GM19035 (cell line): Measurements from ENCODE around the gene GKN2.
"Not testable (repeated sequence)": the region's sequence is repeated elsewhere in the genome, so short reads cannot be mapped to it uniquely, and the experiment has no call there.

Experiments
- ATAC-seq: cut with Tn5 transposase; IDR thresholded peaks from one replicate; pipeline ENCODE4 v1.9.1; 2021; ENCODE audit not compliant: unreplicated experiment

GKN2 gene

DNA sequence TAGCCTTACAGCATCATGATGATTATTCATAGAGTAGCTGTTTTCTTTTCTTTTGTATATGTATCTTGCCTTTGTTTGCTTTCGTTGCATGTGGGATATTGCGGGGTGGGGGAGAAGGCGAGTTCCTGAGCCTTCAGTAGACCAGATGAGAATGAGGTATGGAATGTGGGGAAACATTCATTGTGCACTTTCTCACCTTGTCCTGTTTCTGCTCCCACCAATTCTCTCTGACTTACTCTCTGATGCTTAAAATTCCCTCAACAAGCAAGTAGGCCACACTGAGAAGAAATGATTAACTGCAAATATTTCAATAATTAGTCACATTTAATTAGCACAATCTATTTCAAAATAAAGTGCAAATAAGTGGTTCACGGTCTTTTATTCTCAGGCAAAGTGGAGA, 31.0 kb downstream of the GKN2 start:
- ATAC-seq: no peak

DNA sequence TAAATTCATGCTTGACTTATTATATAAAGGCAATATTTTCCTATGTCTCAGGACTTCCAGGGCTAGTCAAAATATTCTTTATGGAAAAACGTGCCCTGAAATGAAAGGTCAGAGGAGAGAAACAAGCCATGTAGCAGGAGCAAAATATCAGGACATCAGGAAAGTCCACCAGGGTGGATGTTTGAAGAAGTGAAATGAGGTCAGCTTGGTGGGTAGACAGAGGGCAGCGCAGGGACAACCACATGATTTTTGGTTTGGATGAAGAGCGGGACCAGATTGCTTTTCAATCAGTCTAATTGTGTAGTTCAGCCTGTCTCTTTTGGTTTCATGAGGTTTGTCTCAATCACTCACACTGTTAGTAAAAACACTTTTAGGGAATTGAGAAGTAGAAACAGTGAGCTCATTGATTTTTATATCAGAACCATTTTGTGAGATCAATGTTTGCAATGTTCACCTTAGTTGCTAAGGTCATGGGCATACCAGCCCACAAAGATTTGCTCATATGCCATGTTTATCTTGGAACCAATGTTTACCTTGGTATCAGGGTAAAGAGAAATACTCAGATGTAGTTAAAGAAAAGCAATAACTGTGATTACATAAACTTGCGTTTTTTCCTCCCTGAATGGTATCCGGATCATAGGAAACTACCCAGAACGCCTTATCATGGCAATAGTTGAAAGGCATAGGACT, 32.1 kb downstream of the GKN2 start:
- ATAC-seq: no peak

DNA sequence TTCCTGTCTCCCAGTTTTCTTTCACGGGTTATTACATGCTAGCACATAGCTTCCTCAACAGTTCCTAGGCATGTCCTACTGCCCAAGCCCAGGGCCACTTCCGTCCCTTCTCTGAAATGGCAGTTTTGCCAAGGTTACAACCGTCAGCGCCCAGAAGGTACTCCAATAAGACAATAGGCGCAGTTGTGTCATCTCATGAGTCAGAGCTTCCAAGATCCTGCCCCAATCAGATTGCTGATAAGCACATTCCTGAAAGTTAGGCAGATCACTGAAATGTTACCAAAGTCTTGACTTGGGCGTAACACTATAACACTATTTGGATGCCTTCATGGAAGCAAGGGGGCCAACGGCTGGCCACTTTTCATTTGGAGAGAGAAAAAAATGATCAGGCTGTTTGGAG, 34.2 kb downstream of the GKN2 start:
- no peak for ATAC-seq

DNA sequence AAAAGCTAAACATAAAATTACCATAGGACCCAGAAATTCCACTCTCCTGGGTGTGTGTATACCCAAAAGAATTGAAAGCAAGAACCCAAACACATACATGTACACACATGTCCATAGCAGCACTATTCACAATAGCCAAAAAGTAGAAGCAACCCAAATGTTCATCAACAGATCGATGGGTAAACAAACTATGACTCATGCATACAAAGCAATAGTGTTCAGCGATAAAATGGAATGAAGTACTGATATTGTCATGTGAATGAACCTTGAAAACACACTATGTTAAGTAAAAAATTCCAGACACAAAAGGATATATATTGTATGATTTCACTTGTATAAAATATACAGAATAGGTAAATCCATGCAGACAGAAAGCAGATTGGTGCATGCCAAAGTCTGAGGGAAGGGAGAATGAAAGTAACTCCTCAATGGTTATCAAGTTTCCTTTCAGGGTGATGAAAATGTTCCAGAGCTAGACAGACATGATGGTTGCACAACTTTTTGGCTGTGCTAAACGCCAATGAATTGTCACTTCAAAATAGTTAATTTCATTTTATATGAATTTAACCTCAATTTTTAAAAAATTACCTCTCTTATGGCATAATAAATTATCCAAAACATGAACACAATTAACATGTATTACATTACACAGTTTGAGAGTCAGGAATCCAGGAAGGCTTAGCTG, 35.5 kb downstream of the GKN2 start:
- no peak for ATAC-seq

DNA sequence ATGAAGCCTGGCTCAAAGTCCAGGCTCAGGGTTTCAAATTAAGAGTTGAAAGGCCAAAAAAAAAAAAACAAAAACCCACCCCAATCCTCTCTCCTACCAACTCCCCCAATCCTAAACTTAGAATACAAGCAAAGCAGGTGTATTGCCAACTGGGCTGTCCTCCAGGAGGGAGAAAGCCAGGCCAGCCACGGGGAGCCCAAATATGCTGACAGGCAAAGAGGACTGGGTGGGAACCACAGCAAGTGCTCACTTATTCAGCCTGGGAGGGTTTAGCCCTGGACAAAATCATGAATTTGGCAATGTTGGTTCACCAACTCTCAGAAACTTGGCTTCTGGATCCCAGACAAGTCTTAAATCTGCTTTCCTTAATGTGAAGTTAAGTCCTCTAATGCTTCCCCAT, 36.5 kb downstream of the GKN2 start:
- no peak for ATAC-seq

DNA sequence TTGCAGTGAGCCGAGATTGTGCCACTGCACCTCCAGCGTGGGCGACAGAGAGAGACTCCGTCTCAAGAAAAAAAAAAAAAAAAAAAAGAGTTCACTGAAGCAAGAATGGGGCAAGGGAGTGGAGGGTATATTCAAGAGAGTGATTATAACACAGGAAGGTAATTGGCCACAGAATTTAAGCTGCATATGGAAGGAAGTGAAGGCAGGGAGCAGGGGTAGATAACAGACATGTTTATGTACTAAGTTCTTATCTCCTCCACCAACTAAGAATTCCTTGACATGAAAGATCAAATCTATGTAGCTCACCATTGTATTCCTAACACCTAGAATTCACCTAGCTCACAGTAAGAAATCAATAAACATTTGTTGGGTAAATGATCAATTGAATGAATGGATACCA, 37.3 kb downstream of the GKN2 start:
- ATAC-seq: no peak

DNA sequence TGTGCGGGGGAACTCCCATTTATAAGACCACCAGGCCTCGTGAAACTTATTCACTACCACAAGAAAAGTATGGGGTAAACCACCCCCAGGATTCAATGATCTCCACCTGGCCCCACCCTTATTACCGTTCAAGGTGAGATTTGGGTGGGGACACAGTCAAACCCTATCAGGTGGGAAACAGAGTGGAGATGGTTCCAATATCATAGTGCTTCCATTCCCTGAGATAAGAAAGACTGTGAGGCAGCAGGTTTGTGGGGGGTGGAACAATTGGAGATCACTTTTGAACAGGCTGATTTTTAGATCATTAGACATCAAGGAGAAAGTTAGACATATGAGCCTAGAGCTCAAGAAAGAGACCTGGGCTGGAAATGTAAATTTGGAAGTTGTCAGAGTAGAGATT, 39.3 kb downstream of the GKN2 start:
- no peak for ATAC-seq

DNA sequence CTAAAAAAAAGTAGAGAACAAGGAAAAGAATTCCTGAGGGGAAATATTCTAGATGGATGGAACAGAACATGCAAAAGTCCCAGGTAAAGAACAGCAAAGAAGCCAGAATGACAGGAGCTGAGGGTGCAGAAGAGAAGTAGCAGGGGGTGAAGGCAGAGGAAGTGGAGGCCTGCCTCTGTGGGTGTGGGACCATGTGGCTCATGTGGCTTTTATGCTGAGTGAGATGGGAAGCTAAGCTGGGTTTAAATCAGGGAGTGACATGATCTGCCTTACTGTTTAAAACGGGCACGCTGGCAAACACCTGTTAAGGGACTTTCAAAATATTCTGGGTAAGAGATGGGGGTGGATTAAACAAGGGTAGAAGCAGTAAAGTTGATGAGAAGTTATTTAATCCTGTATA, 40.0 kb downstream of the GKN2 start:
- no peak for ATAC-seq

DNA sequence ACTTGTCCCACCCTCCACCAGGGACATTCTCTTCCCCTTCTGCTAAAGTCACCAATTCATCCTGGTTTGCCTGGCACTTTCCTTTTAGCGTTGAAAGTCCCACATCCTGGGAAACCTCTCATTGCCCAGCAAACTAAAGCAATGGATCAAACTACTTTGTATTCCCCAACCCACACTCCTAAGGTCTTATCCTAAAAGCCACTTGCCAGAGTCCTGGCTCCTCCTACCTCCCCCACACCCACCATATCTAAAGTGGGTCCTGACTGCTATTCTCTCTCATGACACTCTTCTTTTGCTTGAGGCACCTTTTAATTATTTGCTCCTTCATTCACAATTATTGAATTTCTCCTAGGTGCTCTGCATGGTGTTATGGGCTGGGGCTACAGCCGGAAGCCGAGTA, 40.6 kb downstream of the GKN2 start:
- no peak for ATAC-seq

DNA sequence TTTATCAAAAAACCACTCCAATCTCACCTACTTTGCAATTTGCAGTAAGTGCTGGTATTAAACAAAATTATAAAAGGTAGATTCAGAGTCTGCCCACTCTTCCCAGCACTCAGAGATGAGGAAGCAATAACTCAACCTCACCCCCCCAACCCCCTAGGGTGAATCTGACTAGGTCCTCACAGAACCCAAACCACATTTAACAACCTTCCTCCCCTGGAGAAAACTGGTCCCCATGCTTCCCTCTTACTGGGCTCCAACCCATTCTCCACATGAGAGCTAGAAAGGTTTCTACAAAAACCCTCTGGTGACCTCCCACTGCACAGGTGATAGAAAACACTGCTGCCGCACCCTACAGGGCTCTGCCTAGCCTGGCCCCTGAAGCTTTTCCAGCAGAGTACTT, 41.0 kb downstream of the GKN2 start:
- ATAC-seq: no peak

DNA sequence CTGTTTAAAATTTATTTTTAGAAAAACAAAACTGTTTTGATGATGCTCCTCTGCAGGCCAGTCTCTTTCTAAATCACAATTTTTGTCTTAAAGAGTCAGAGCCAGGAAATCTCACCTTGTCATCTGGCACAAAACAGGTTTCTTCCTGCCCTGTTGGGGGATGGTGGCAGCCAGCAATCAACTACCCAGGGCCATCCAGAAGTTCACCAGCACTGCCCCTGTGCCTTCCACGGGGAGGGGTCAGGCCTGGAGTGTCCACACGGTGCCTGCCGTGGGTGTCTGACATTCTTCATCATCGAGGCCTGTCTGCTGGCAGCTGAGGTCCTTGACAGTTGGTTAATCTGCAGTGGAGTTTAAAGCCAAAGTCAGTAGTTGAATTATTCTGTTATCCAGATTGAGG, 41.4 kb downstream of the GKN2 start:
- ATAC-seq: no peak

DNA sequence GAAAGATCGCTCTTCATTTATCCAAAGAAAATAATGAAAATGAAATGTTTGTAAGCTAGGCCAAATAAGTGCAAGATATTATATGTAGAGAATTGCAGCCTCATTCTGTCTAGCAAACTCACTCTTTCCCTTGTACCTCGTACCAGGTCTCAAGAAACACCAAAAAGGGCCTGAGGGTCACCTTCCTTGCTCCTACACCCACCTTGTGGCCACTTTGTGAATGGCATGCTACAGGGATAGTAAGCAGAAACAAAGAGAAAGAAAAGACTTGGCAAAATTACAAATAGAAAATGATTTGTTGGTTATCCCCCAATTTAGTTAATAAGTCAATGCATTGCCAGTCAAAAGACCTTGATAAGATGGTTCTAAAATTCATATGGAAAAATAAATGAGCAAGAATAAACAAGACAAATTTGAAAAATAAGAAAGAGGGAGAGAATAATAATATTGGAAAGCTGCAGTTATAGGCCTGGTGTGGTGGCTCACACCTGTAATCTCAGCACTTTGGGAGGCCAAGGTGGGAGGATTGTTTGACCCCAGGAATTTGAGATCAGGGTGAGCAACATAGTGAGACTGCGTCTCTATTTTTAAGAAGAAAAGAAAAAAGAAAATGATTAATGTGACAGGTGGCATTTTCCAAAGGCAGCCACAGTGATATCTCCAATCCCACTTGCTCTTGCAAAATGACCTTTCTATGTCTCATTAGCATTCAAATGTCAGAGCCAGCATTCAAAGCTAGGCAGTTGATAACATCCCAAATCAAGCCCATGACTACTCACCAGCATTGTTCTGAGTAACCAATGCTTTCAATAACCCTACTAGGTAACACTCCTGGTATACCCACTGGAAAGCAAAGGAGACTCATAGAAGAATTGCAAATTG, 42.7 kb downstream of the GKN2 start:
- ATAC-seq: peak; percentile 51

DNA sequence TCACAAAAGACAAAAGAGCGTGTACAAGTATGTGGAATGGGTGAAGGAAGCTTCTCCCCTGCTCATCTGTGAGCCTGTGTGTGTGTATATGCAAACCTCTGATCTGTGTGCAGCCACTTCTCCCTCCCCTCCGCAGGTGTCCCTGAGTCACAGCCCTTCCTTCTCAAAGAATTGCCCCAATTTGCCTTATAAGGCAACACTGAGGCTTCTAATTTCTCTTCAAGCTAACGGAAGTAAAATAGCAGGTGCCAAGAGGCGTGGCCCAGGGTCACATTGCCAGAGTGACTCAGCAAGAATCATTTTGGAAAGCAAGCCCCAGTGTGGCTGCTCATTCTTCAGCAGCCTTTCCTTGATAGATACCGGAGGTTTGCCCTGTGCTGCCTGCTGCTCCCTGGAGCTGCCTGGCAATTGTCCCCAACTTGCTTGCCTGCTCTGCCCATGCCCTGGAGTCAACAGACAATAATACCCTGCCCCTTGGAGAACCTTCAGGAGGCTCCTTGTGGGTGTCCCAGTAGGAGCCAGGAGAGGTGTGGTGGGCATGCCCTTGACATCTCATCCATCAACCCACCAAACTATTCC, 44.2 kb downstream of the GKN2 start:
- ATAC-seq: peak; percentile 95

DNA sequence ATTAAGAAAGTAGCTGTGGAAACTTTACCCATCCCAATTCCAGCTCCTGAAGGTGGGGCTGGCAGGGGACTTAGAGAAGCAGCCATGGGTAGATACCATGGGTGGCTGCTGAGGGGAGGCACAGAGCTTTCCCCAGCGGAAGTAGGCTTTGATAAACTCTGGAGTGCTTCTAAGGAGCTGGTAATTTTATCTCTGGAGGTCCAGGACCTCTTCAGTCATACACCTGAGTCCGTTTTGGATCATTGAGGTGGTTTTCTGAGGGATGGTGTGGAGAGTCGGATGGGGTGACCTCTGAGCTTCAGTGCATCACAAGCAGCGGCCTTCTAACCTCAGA, 44.8 kb downstream of the GKN2 start:
- peak; percentile 25 for ATAC-seq

DNA sequence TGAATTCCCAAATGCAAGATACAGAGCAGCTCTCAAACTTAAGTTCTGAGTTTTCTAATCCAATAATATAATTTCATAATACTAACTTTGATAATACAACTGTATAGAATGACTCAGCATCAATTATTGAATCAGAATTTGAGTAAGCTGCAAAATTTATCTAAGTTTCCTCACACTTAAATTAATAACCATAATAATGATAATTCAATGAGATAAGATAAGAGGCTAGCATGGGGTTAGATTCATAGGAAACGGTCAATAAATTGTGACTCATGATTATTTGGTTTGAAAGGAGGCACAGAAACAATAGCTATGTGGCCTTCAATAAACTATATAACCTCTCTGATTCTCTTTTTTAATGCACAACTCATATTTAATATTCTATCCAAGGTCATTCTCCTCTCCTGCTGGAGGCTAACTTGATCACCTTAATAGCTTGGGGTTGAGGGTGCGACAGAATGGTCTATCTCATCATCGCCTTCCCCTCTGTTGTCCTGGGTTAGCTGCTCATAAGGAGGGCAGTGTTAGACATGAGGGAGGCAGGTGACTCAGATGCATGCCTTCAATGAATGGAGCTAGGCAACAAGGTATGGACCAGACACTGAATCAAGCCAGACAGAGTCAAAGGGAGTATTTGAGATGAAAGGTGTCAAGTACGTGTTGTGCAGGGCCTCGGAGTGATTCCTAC, 45.3 kb downstream of the GKN2 start:
- ATAC-seq: no peak

DNA sequence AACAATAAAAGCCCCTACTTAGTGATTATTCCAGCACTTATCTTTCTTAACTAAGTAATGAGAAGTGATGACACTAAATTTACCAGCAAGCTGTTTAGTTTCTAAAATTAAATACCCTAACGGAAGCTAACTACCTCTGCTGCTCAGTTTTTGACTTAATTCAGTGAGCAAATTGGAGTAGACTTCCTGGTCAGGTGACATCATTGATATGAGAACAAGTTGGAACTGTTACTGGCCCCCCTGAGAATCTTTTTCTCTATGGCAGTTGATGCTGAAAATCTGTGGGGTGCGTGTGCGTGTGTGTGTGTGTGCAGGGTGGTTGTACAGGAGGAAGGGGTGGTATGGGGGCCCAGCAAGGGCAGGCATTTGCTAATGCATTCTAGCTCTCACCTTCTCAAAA, 46.0 kb downstream of the GKN2 start:
- no peak for ATAC-seq

DNA sequence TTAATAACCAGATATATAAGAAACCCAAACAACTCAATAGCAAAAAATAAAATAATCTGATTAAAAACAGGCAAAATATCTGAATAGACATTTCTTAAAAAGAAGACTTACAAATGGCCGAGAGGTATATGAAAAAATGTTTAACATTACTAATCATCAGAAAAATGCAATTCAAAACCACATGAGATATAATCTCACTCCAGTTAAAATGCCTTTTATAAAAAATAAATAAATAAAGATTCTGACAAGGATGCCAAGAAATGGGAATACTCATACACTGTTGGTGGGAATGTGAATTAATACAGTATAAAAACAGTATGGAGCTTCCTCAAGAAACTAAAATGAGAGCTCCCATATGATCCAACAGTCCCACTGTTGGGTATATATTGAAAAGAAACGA, 47.6 kb downstream of the GKN2 start:
- no peak for ATAC-seq

DNA sequence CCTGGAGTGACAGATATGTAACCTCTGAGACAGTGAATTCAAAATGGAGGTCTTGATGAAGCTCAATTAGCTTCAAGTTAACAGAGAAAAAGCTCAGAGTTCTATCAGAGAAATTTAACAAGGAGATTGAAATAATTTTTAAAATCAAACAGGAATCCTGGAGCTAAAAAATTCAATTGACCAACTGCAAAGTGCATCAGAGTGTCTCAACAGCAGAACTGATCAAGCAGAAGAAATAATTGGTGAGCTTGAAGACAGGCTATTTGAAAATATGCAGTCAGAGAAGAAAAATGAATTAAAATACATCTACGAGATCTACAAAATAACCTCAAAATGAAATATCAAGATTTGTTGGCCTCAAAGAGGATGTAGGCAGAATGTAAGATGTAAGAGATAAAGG, 51.1 kb downstream of the GKN2 start:
- no peak for ATAC-seq

DNA sequence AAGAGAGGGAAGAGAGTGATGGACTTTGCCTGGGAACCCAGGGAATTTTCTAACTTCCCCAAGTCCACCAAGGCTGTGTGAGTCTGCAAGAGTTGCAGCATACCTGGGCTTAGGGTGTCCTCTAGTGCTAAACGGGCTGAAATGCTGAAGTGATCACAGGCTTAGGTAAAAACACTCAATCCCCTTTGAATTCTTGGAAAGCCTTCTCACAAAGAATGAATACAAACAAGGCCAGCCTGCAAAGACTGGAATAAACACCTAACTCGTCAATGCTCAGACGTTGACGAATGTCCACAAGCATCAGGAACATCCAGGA, 51.5 kb downstream of the GKN2 start:
- ATAC-seq: no peak

DNA sequence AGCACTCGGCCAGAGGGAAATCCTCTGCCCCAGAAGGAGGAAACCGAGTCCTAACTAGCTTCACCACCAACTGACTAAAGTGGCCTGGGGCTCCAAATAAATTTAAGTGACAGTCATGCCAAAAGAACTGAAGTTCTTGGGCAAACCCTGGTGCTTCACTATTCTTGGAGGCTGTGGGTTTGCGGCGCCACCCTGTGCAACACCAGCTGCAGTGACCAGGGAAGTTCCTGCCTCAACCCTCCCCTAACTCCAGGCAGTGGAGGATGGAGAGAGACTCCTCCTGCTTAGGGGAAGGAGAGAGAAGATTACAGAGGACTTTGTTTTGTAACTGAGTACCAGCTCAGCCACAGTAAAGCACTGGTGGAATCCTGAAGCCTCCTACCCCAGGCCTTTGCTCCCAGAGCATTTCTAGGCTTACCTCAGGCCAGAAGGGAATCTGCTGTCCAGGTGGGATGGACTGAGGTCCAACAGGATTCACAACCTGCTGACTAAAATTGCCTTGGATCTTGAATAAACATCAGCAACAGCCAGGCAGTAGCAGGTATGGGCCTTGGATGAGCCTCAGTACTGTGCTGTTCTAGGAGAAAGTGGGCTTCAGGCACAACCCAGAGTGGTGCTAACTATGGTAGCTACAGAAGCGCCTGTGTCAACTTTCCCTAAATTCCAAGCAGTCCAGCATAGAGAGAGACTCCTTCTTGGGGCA, 52.0 kb downstream of the GKN2 start:
- ATAC-seq: no peak

DNA sequence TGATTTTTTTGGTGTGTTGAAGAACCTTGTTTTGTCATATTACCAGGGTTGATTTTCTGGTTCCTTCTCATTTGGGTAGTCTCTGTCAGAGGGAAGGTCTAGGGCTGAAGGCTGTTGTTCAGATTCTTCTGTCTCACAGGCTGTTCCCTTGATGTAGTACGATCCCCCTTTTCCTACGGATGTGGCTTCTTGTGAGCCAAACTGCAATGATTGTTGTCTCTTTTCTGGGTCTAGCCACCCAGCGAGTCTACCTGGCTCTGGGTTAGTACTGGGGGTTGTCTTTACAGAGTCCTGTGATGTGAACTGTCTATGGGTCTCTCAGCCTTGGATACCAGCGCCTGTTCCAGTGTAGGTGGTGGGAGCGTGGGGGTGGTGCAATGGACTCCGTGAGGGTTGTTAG, 56.7 kb downstream of the GKN2 start:
- ATAC-seq: not testable (repeated sequence)
